ENCODE data around the gene PPARG.
"Not testable (repeated sequence)": the region's sequence is repeated elsewhere in the genome, so short reads cannot be mapped to it uniquely, and the experiment has no call there.

Gene PPARG

GRCh38 chr3:12452361-12453330 lies 163.8 kb downstream of the PPARG start:
- TF ChIP-seq CTCF (IDR thresholded peaks at IDR 0.05; ENCODE audit: insufficient read depth, missing control alignments): no peak
- no peak for FAIRE-seq
- DNase-seq (ENCODE audit: insufficient read length, low spot score): no peak

GRCh38 chr3:12454076-12454815 lies 165.4 kb downstream of the PPARG start:
- TF ChIP-seq CTCF (IDR thresholded peaks at IDR 0.05; ENCODE audit: insufficient read depth, missing control alignments): no peak
- FAIRE-seq: no peak
- DNase-seq (ENCODE audit: insufficient read length, low spot score): no peak

- DNase-seq (ENCODE audit: insufficient read length, low spot score): no peak
- no peak for TF ChIP-seq CTCF (IDR thresholded peaks at IDR 0.05; ENCODE audit: insufficient read depth, missing control alignments)
- no peak for FAIRE-seq
Observed at GRCh38 chr3:12454816-12455121, 165.9 kb downstream of the PPARG start.

- FAIRE-seq (no peak), DNase-seq (ENCODE audit: insufficient read length, low spot score) (no peak)
- TF ChIP-seq CTCF (IDR thresholded peaks at IDR 0.05; ENCODE audit: insufficient read depth, missing control alignments): no peak
Observed at GRCh38 chr3:12455740-12456139, 166.9 kb downstream of the PPARG start.

GRCh38 chr3:12456441-12456840 lies 167.6 kb downstream of the PPARG start:
- DNase-seq (ENCODE audit: insufficient read length, low spot score) (no peak), FAIRE-seq (no peak)

GRCh38 chr3:12457380-12457779 lies 168.5 kb downstream of the PPARG start:
- not testable (repeated sequence) for DNase-seq (ENCODE audit: insufficient read length, low spot score); FAIRE-seq

More at GRCh38 chr3:12456441-12456840, 167.6 kb downstream of the PPARG start:
- no peak for TF ChIP-seq CTCF (IDR thresholded peaks at IDR 0.05; ENCODE audit: insufficient read depth, missing control alignments)

GRCh38 chr3:12458901-12459300 lies 170.0 kb downstream of the PPARG start:
- DNase-seq (ENCODE audit: insufficient read length, low spot score) (no peak), FAIRE-seq (no peak)
- no peak for TF ChIP-seq CTCF (IDR thresholded peaks at IDR 0.05; ENCODE audit: insufficient read depth, missing control alignments)

Measured in D721Med (cell line).